Muscle of leg (tissue), 11 donors: Measurements from ENCODE around the gene FAM181A. TPM values are rescaled to one million over a fixed set of nuclear protein-coding genes. Genes with fewer than 3 reads are reported as not detected.

Source experiments
- DNase-seq: peaks from one replicate; pipeline ENCODE4 v3.0.0; 2013
- H3K27ac ChIP-seq: one replicate; pipeline ENCODE4 v1.5.1; 2013; ENCODE audit warnings: mild to moderate bottlenecking, low read length, control low read depth
- H3K27me3 ChIP-seq: one replicate; pipeline ENCODE4 v1.6.1; 2013; ENCODE audit warnings: low read length; ENCODE audit not compliant: control insufficient read depth, insufficient read depth
- H3K36me3 ChIP-seq: one replicate; pipeline ENCODE4 v1.6.1; 2013; ENCODE audit warnings: low read length; ENCODE audit not compliant: control insufficient read depth, insufficient read depth
- H3K4me1 ChIP-seq: one replicate; pipeline ENCODE4 v1.6.1; 2013; ENCODE audit warnings: low read length; ENCODE audit not compliant: control insufficient read depth, insufficient read depth
- H3K4me3 ChIP-seq: one replicate; pipeline ENCODE4 v1.5.1; 2013; ENCODE audit warnings: low read length, control low read depth
- H3K9me3 ChIP-seq: replicated peaks from 2 replicates; pipeline ENCODE4 v1.6.1; 2013; ENCODE audit warnings: low read depth, low read length; ENCODE audit not compliant: control insufficient read depth
- WGBS: methylation state at CpG from one replicate; pipeline ENCODE4 v1.1.5; 2013; ENCODE audit warnings: missing lambda C conversion rate; ENCODE audit not compliant: insufficient coverage; 5-methylcytosine and 5-hydroxymethylcytosine counted together
- polyA plus RNA-seq, 8 donors: library from polyadenylated mRNA; unstranded; fragments of 120-200 nt; gene quantifications; one replicate each; pipeline versions ENCODE4 v1.2.1 to v1.2.3, GENCODE V29; 2013; ENCODE audit warnings: inconsistent platforms in 1 of 8, low replicate concordance in 1 of 8; ENCODE audit not compliant: insufficient read length in 8 of 8, insufficient read depth in 1 of 8
- total RNA-seq: library from RNA; stranded (reverse); fragments of 120-200 nt; gene quantifications from one replicate; pipeline ENCODE4 v1.2.4, GENCODE V29; 2013

Gene FAM181A
- total and polyA plus RNA-seq, 9 donors, result 0.10 to 0.15 TPM; not detected in 7

- H3K4me1 ChIP-seq, result no peaks in the 10 kb centered on the region
- H3K9me3 ChIP-seq, result no peaks in the 10 kb centered on the region
- WGBS, result 50% methylated on average over 14 of the region's 15 CpGs
- H3K4me3 ChIP-seq, result no peak overlapping the region
- H3K27ac ChIP-seq, result no peak overlapping the region
- H3K36me3 ChIP-seq, result no peaks in the 10 kb centered on the region
- H3K27me3 ChIP-seq, result peaks cover 8% of the 10 kb centered on the region
- DNase-seq, result no peak
These were observed 23.6 kb upstream of the FAM181A start for GRCh38 chr14:93903342-93904184.

- no peaks in the 10 kb centered on the region for H3K9me3 ChIP-seq
- H3K36me3 ChIP-seq, result no peaks in the 10 kb centered on the region
- no peak overlapping the region for H3K4me3 ChIP-seq
- no peaks in the 10 kb centered on the region for H3K4me1 ChIP-seq
- peaks cover 8% of the 10 kb centered on the region for H3K27me3 ChIP-seq
- WGBS, result 81% methylated on average over 4 of the region's 4 CpGs
- DNase-seq, result no peak
- no peak overlapping the region for H3K27ac ChIP-seq
These were observed 21.5 kb upstream of the FAM181A start for GRCh38 chr14:93905623-93906022.

- peaks cover 8% of the 10 kb centered on the region for H3K27me3 ChIP-seq
- 25% methylated on average over 7 of the region's 15 CpGs for WGBS
- H3K27ac ChIP-seq, result no peak overlapping the region
- no peak for DNase-seq
- H3K4me1 ChIP-seq, result no peaks in the 10 kb centered on the region
- H3K4me3 ChIP-seq, result no peak overlapping the region
- H3K36me3 ChIP-seq, result no peaks in the 10 kb centered on the region
- no peaks in the 10 kb centered on the region for H3K9me3 ChIP-seq
These were observed 20.5 kb upstream of the FAM181A start for GRCh38 chr14:93906341-93907329.

- H3K27ac ChIP-seq, result no peak overlapping the region
- no peak overlapping the region for H3K4me3 ChIP-seq
- H3K9me3 ChIP-seq, result peaks cover 4% of the 10 kb centered on the region
- no peak for DNase-seq
- WGBS, result 100% methylated on average over 1 of the region's 5 CpGs
- H3K4me1 ChIP-seq, result no peaks in the 10 kb centered on the region
- no peaks in the 10 kb centered on the region for H3K36me3 ChIP-seq
- H3K27me3 ChIP-seq, result no peaks in the 10 kb centered on the region
These were observed 17.6 kb upstream of the FAM181A start for GRCh38 chr14:93909429-93910128.

GRCh38 chr14:93911975-93912615 is 15.0 kb upstream of the FAM181A start:
- peaks cover 4% of the 10 kb centered on the region for H3K9me3 ChIP-seq
- DNase-seq, result no peak
- H3K4me1 ChIP-seq, result no peaks in the 10 kb centered on the region
- no peaks in the 10 kb centered on the region for H3K27me3 ChIP-seq
- WGBS, result no CpG with 5 or more reads among the region's 5 CpGs
- H3K36me3 ChIP-seq, result no peaks in the 10 kb centered on the region
- no peak overlapping the region for H3K27ac ChIP-seq
- H3K4me3 ChIP-seq, result no peak overlapping the region

GRCh38 chr14:93912782-93913181 is 14.4 kb upstream of the FAM181A start:
- no peaks in the 10 kb centered on the region for H3K4me1 ChIP-seq
- H3K36me3 ChIP-seq, result no peaks in the 10 kb centered on the region
- H3K9me3 ChIP-seq, result peaks cover 4% of the 10 kb centered on the region
- DNase-seq, result no peak
- no peak overlapping the region for H3K4me3 ChIP-seq
- WGBS, result 68% methylated on average over 2 of the region's 4 CpGs
- H3K27ac ChIP-seq, result no peak overlapping the region
- no peaks in the 10 kb centered on the region for H3K27me3 ChIP-seq

GRCh38 chr14:93914278-93914677 is 12.9 kb upstream of the FAM181A start:
- DNase-seq, result no peak
- no peaks in the 10 kb centered on the region for H3K4me1 ChIP-seq
- H3K27ac ChIP-seq, result no peak overlapping the region
- no peak overlapping the region for H3K4me3 ChIP-seq
- peaks cover 7% of the 10 kb centered on the region for H3K9me3 ChIP-seq
- H3K36me3 ChIP-seq, result no peaks in the 10 kb centered on the region
- WGBS, result 78% methylated on average over 3 of the region's 4 CpGs
- no peaks in the 10 kb centered on the region for H3K27me3 ChIP-seq

- DNase-seq, result no peak
- Histone ChIP-seq H3K27ac (no peak overlapping the region), H3K36me3 (no peaks in the 10 kb centered on the region), H3K27me3 (no peaks in the 10 kb centered on the region), H3K4me1 (no peaks in the 10 kb centered on the region), H3K4me3 (no peak overlapping the region), H3K9me3 (peaks cover 8% of the 10 kb centered on the region)
- 81% methylated on average over 12 of the region's 14 CpGs for WGBS
These were observed 12.0 kb upstream of the FAM181A start for GRCh38 chr14:93915070-93915705.

GRCh38 chr14:93915800-93916199 is 11.3 kb upstream of the FAM181A start:
- 67% methylated on average over 1 of the region's 2 CpGs for WGBS
- no peaks in the 10 kb centered on the region for H3K36me3 ChIP-seq
- no peak for DNase-seq

More at GRCh38 chr14:93915800-93916199, 11.3 kb upstream of the FAM181A start:
- Histone ChIP-seq H3K4me1 (no peaks in the 10 kb centered on the region), H3K27ac (no peak overlapping the region), H3K27me3 (no peaks in the 10 kb centered on the region), H3K4me3 (no peak overlapping the region), H3K9me3 (peaks cover 8% of the 10 kb centered on the region)
